CD4-positive, alpha-beta T cell (primary cell): ENCODE results near the gene TGM3. TPM values are rescaled to one million over a fixed set of nuclear protein-coding genes. Genes with fewer than 3 reads are reported as not detected.

Experiments
- ATAC-seq: fragments of 200-7000 bp; cut with Tn5 transposase; one replicate; pipeline ENCODE4 v1.10.0; 2022; ENCODE audit warnings: mild to moderate bottlenecking; ENCODE audit not compliant: poor library complexity
- CTCF ChIA-PET: fragments of 350-600 bp; sonication (Branson Sonifier 250); formaldehyde crosslinking; loops from one replicate; lab custom pipeline; 2021; ENCODE audit warnings: antibody characterized with exemption, inconsistent platforms; lab: Charles Lee
- POLR2A ChIA-PET: fragments of 350-600 bp; sonication (Branson Sonifier 250); formaldehyde crosslinking; loops from one replicate; lab custom pipeline; 2021; ENCODE audit warnings: antibody characterized with exemption, inconsistent platforms; lab: Charles Lee
- DNase-seq, 14 experiments: peaks; one replicate each; pipeline ENCODE4 v3.0.0-alpha.2; 2013 to 2020; ENCODE audit warnings: mixed read lengths in 2 of 14
- H3K27ac ChIP-seq, 2 donors: one replicate each; pipeline versions ENCODE4 v1.5.1 to v1.7.0; 2013; ENCODE audit warnings: low read length in 2 of 2, low read depth in 1 of 2, mild to moderate bottlenecking in 1 of 2
- H3K27me3 ChIP-seq, 2 experiments: 1 replicate in 1 of 2; 2 replicates in 1 of 2; pipeline versions ENCODE4 v1.6.1 to v1.7.0; 2013; ENCODE audit warnings: low read length in 2 of 2, control low read depth in 1 of 2, mild to moderate bottlenecking in 1 of 2, moderate library complexity in 1 of 2; ENCODE audit not compliant: insufficient read depth in 2 of 2, control insufficient read depth in 1 of 2
- H3K36me3 ChIP-seq: one replicate; pipeline ENCODE4 v1.6.1; 2013; ENCODE audit warnings: low read length, control low read depth; ENCODE audit not compliant: insufficient read depth
- H3K4me1 ChIP-seq: one replicate; pipeline ENCODE4 v1.6.1; 2013; ENCODE audit warnings: low read length, control low read depth; ENCODE audit not compliant: insufficient read depth
- H3K4me3 ChIP-seq: one replicate; pipeline ENCODE4 v1.5.1; 2013; ENCODE audit warnings: mild to moderate bottlenecking, low read length, moderate library complexity
- H3K9me3 ChIP-seq, 2 experiments: 1 replicate in 1 of 2; 2 replicates in 1 of 2; pipeline versions ENCODE4 v1.6.1 to v1.7.0; 2013; ENCODE audit warnings: low read length in 2 of 2, mild to moderate bottlenecking in 2 of 2, control low read depth in 1 of 2, moderate library complexity in 1 of 2; ENCODE audit not compliant: control insufficient read depth in 1 of 2, insufficient read depth in 1 of 2
- H3K27ac Mint-ChIP-seq: one replicate; pipeline ENCODE4 v1.8.0; 2020; ENCODE audit warnings: mixed read lengths
- H3K27me3 Mint-ChIP-seq: one replicate; pipeline ENCODE4 v1.8.0; 2021; ENCODE audit warnings: mixed read lengths
- H3K36me3 Mint-ChIP-seq: one replicate; pipeline ENCODE4 v1.8.0; 2021; ENCODE audit warnings: low read depth, mixed read lengths
- H3K4me1 Mint-ChIP-seq: one replicate; pipeline ENCODE4 v1.8.0; 2021; ENCODE audit warnings: low read depth, mixed read lengths
- H3K4me3 Mint-ChIP-seq: one replicate; pipeline ENCODE4 v1.8.0; 2020; ENCODE audit warnings: mild to moderate bottlenecking, mixed read lengths
- H3K9me3 Mint-ChIP-seq: one replicate; pipeline ENCODE4 v1.8.0; 2020; ENCODE audit warnings: mixed read lengths
- CTCF ChIP-seq: fragments of 200-600 bp; IDR thresholded peaks from one replicate; pipeline ENCODE4 v1.8.0; 2022; ENCODE audit warnings: antibody characterized with exemption, mild to moderate bottlenecking
- intact Hi-C, 2 experiments: fragments of 100-400 bp; cut with DNase I in 1 of 2; cut with micrococcal nuclease in 1 of 2; formaldehyde crosslinking; loops; one replicate each; pipeline versions ENCODE4 v1.15.1 to v1.9.0; 2023 to 2025; cut with DNase I, micrococcal nuclease
- total RNA-seq, 174 experiments: library from RNA in 2 of 174; stranded (reverse) in 2 of 174; gene quantifications; one replicate each; pipeline ENCODE4 v1.2.3 and lab custom pipeline; 2021 to 2026

Gene TGM3
- total RNA-seq, 2 experiments from 2014 or later: not detected

GRCh38 chr20:2305479-2305878 lies 9.7 kb downstream of the TGM3 start:
- H3K36me3 ChIP-seq: no peaks in the 10 kb centered on the region
- Mint-ChIP-seq H3K27ac (no peak overlapping the region), H3K4me3 (no peak overlapping the region), H3K9me3 (no peaks in the 10 kb centered on the region), H3K4me1 (no peaks in the 10 kb centered on the region), H3K27me3 (peaks cover 7% of the 10 kb centered on the region), H3K36me3 (no peaks in the 10 kb centered on the region)
- peaks cover 0 to 1% of the 10 kb centered on the region in 2 experiments for H3K27me3 ChIP-seq
- DNase-seq: no peak
- H3K9me3 ChIP-seq: no peaks in the 10 kb centered on the region
- intact Hi-C loops: no loop called here
- TF ChIP-seq CTCF: no peak
- ChIA-PET POLR2A (no interaction called here), CTCF (no interaction called here)
- H3K27ac ChIP-seq: no peak overlapping the region
- no peak overlapping the region for H3K4me3 ChIP-seq
- no peaks in the 10 kb centered on the region for H3K4me1 ChIP-seq
- no peak for ATAC-seq

- H3K4me3 Mint-ChIP-seq: no peak overlapping the region
- POLR2A ChIA-PET: no interaction called here
- CTCF ChIA-PET: interaction anchor here (0.5 kb wide), 1 partner anchor 12 kb away, joined by 3 read pairs; no protein-coding TSS in a partner anchor
- intact Hi-C loops: no loop called here
- H3K4me3 ChIP-seq: no peak overlapping the region
- no peak for ATAC-seq
- H3K27me3 ChIP-seq: no peaks in the 10 kb centered on the region
- peaks cover 4% of the 10 kb centered on the region for H3K27me3 Mint-ChIP-seq
- no peak overlapping the region for H3K27ac Mint-ChIP-seq
- no peak for TF ChIP-seq CTCF
- no peaks in the 10 kb centered on the region for H3K36me3 ChIP-seq
- no peaks in the 10 kb centered on the region for H3K4me1 ChIP-seq
- no peaks in the 10 kb centered on the region for H3K9me3 Mint-ChIP-seq
- no peaks in the 10 kb centered on the region for H3K4me1 Mint-ChIP-seq
- no peak for DNase-seq
- H3K36me3 Mint-ChIP-seq: no peaks in the 10 kb centered on the region
- no peaks in the 10 kb centered on the region for H3K9me3 ChIP-seq
- no peak overlapping the region for H3K27ac ChIP-seq
Observed at GRCh38 chr20:2305946-2306345, 10.1 kb downstream of the TGM3 start.

- TF ChIP-seq CTCF: no peak
- Mint-ChIP-seq H3K27ac (no peak overlapping the region), H3K27me3 (no peaks in the 10 kb centered on the region), H3K4me3 (no peak overlapping the region), H3K4me1 (no peaks in the 10 kb centered on the region), H3K36me3 (no peaks in the 10 kb centered on the region), H3K9me3 (no peaks in the 10 kb centered on the region)
- H3K27ac ChIP-seq: no peak overlapping the region
- intact Hi-C loops: no loop called here
- ChIA-PET CTCF (no interaction called here), POLR2A (no interaction called here)
- H3K9me3 ChIP-seq: no peaks in the 10 kb centered on the region
- DNase-seq (no peak), ATAC-seq (no peak)
- no peak overlapping the region for H3K4me3 ChIP-seq
- H3K36me3 ChIP-seq: no peaks in the 10 kb centered on the region
- H3K4me1 ChIP-seq: no peaks in the 10 kb centered on the region
- H3K27me3 ChIP-seq: no peaks in the 10 kb centered on the region
Observed at GRCh38 chr20:2307136-2307535, 11.3 kb downstream of the TGM3 start.
